ENCODE measurements around the gene TSHZ2.
"Not testable (repeated sequence)": the region's sequence is repeated elsewhere in the genome, so short reads cannot be mapped to it uniquely, and the experiment has no call there.

The TSHZ2 gene

GRCh38 chr20:53387983-53388675 is 416.0 kb downstream of the TSHZ2 start:
- DNase-seq (ENCODE audit: low spot score), result no peak

GRCh38 chr20:53389516-53390300 is 417.6 kb downstream of the TSHZ2 start:
- DNase-seq (ENCODE audit: low spot score), result no peak

- no peak for DNase-seq (ENCODE audit: low spot score)
Measured at GRCh38 chr20:53390770-53391169, 418.6 kb downstream of the TSHZ2 start.

- no peak for DNase-seq (ENCODE audit: low spot score)
Measured at GRCh38 chr20:53394433-53394832, 422.3 kb downstream of the TSHZ2 start.

DNA sequence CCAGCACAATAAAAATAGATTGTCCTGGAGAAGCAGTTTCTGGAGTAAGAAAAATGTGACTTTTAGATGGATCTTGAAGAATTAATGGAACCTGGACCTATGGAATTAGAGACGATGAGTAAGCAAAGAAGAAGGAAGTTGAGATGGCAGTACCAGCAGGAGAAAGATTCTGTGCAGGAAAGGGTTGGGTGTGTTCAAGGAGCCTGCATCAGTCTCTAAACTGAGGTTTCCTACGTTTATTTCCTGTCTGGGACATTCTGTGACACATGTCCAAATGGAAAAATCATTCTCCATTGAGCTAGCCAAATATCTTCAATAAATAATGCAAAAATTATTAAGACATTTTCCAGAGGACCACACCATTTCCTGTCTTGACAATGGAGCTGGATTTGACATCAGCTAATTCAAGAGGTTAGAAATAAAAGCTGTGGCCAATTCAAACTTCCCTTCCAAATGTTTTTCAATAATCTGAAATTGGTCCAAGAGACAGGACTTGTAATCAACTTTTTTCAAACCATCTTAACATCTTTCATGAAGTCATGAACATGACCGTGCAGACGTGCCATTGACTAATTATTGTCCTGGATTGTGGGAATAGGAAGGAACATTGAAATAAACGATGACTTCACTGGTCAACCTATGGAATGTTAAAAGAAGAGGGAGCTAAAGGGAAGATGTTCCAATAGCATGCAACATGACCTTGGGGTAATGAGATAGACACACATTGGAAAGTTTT is 423.2 kb downstream of the TSHZ2 start:
- no peak for DNase-seq (ENCODE audit: low spot score)

- peak; percentile 78 for DNase-seq (ENCODE audit: low spot score)
Measured at GRCh38 chr20:53399083-53399482, 426.9 kb downstream of the TSHZ2 start.

DNA sequence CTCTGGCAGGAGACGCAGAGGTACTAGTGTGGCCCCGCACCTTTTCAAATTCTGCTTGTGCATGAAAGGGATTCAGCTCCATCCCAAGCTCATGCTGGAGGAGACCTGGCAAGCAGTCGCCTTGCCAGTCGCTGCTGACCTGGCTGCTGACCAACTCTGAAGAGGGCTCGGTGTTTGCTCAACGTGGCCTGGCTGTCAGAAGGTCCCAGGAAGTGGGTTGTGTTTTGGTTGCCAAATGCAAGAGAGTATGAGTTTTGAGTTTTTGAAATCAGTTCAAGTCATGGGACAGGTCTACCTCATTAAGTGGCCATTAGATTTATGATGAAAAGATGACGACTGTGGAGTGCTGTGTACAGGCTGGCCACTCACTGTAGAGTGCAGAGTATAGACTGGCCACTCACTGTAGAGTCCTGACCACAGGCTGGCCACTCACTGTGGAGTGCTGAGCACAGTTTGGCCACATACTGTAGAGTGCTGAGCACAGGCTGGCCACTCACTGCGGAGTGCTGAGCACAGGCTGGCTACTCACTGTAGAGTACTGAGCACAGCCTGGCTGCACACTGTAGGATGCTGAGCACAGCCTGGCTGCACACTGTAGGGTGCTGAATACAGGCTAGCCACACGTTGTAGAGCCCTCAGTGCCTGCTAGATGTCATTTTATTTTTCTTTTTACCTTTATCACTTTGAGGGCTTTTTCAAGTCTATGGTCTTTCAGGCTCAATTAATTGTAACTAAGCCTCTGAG is 427.6 kb downstream of the TSHZ2 start:
- DNase-seq (ENCODE audit: low spot score), result peak; percentile 13

DNA sequence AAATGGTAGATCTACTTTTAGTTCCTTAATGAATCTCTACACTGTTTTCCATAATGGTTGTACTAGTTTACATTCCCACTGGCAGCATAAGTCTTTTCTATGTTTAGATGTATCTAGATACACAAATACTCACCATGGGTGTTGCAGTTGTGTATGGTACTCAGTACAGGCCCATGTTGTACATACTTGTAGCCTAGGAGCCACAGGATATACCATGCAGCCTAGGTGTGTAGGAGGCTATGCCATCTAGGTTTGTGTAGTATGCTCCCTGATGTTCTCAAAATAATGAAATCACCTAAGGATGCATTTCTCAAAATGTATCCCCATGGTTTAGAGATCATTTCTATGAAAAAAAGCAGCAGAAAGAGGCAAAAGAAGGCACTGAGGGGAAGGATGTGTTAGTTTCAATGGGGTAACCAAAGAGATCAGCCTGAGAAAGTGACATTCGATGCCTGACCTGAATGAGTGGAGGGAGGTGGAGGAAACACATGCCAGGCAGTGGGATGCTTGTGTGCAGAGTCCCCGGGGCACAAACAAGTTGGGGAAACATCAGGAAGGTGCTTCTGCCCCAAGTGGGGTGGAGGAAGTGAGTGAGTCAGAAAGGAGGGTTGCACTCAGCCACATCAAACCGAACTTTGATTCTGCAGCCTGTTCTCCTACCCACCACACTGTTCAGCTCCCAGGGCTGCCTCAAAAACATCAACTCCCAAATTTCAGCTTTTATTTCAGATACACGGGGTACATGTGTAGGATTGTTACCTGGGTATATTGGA is 430.3 kb downstream of the TSHZ2 start:
- no peak for DNase-seq (ENCODE audit: low spot score)

DNA sequence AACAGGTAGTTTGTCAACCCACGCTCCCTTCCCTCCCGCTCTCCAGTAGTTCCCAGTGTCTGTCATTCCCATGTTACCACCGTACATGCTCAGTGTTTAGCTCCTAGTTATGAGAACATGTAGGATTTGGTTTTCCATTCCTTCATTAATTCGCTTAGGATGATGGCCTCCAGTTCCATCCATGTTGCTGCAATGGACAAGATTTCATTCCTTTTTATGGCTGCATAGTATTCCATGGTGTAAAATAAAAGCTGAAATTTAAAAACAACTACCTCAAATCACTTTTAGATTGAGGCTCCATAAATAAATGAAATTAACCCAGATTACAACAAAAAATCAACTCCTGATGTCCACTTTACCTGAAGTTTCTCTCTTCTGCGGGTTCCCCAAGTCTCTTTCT is 430.9 kb downstream of the TSHZ2 start:
- DNase-seq (ENCODE audit: low spot score), result no peak

DNA sequence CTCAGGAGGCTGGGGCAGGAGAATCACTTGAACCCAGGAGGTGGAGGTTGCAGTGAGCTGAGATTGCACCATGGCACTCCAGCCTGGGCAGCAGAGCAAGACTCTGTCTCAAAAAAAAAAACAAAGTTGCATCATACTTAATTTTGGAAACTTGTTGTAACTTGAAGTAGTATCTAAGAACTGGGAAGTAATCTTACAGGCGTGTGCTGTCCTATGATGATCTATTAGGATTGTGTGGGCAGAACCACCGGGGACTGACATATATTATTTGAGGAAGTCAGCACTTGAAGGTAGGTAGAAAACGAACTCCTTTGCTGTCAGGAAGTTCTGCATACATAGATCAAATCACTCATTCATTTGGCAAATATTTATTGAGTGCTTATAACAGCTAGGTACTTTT is 433.0 kb downstream of the TSHZ2 start:
- no peak for DNase-seq (ENCODE audit: low spot score)

DNA sequence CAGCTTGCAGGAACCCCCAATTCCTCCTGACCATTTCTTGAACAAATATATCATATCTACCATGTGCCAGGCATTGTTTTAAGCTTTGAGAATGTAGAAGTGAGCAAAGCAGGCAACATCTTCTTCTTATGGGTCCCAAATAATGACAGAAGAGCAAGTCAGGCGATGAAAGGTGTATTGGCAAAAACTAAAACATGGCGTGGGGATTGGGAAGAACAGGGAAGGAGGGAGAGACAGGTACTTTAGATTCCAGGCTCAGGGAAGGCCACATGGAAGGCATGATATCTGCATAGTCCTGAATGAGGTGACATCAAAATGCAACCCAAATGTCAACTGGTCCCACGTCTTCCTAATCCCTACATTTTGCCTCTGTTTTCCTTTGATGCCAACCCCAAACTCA is 434.4 kb downstream of the TSHZ2 start:
- DNase-seq (ENCODE audit: low spot score), result no peak

- DNase-seq (ENCODE audit: low spot score), result no peak
Measured at GRCh38 chr20:53408691-53409446, 436.7 kb downstream of the TSHZ2 start.

GRCh38 chr20:53409447-53409717 is 437.2 kb downstream of the TSHZ2 start:
- DNase-seq (ENCODE audit: low spot score), result no peak

GRCh38 chr20:53411129-53411528 is 439.0 kb downstream of the TSHZ2 start:
- DNase-seq (ENCODE audit: low spot score), result no peak

DNA sequence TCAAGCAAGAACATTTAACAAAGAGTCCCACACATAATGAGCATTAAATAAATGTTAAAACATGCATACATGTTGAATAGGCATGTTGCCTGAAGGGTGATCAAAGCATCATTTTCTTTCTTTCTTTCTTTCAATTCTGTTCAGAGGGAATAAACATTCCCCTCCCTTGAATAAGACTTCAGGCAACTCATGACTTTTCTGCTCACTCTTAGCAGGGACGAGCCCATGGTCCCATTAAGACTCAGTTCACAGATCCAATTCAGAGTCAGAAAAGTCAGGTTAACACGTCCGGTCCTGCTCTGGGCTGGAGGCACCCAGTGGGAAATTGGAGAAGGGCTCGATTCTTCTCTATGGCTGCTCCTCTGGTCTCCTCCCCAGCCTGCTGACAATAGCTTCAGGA is 439.7 kb downstream of the TSHZ2 start:
- DNase-seq (ENCODE audit: low spot score), result no peak

- DNase-seq (ENCODE audit: low spot score), result no peak
Measured at GRCh38 chr20:53412577-53413185, 440.5 kb downstream of the TSHZ2 start.

DNA sequence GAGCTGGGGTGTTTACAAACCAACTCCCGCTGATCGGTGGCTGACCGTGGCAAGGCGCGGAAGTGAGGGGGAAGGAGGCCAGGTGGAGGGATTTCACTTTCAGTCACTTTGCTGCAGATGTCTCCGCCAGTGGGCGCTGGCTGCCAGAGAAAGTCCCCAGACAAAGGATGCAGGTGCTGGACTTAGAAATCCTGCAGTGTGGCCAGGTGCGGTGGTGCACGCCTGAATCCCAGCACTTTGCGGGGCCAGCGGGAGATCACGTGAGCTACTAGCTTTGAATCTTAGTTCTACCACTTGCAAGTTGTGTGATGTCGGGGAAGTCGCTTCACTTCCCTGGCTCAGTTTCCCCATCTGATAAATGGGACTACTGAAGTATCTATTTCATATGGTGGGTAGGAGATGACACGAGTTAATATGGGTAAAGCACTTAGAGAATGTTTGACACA is 441.1 kb downstream of the TSHZ2 start:
- no peak for DNase-seq (ENCODE audit: low spot score)

DNA sequence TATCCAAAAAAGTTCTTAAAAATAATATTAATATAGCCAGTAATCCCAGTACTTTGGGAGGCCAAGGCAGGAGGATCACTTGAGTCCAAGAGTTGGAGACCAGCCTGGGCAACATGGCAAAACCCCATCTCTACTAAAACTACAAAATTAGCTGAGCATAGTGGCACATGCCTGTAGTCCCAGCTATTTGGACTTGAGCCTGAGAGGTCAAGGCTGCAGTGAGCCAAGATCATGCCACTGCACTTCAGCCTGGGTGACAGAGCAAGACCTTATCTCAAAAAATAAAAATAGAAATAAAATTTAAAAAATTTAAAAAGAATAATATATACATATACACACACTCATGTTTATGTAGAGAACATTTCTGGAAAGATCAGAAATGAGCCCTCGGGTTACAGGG is 441.7 kb downstream of the TSHZ2 start:
- not testable (repeated sequence) for DNase-seq (ENCODE audit: low spot score)

DNA sequence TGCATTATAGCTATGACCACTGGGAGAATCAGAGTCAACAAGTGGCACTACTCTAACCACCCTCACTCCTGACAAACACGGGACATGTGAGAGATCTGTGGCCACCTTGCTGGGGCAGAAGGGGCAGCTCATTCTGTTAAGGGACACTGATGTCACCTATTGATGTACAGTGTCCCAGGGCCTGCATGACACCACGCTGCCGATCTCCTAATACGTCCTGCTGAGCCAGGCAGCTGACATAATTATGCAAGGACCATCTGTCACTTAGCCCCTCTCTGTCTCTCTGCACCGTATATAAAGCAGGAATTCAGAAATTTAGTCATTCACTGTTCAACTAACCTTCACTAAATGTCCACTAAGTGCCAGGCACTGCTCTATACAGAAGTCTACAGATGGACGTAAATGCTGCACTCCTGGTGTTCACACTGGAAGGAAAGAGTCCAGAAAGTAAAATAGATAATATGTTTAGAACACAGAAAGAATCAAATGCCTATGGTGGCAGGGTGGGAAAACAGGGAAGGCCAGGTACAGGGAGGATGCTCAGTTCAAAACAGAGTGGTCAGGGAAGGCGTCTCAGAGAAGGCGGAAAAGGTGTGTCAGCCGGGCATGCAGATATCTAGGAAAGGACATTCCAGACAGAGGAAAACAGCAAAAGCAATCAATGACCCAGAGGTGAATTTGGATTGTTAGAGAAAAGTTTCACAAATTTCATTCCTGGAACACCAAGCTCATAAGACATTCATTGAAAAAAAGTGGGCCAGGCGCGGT is 447.7 kb downstream of the TSHZ2 start:
- no peak for DNase-seq (ENCODE audit: low spot score)

DNA sequence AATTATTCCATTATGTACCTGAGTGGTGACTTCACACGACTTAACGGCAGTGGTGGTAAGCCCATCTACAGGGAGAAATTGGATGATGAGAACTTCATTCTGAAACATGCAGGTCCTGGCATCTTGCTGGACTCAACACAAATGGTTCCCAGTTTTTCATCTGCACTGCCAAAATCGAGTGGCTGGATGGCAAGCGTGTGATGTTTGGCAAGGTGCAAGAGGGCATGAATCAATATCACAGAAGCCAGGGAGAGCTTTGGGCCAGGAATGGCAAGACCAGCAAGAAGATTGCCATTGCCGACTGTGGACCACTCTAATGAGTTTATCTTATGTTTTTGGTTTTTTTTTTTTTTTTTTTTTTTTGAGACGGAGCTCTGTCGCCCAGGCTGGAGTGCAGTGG is 449.2 kb downstream of the TSHZ2 start:
- DNase-seq (ENCODE audit: low spot score), result no peak
